SK-N-MC (cell line): ENCODE results near the gene MDH1B.

Source experiments
- EZH2 ChIP-seq: fragments of 200-600 bp; sonication (generic); IDR thresholded peaks from one replicate; pipeline ENCODE4 v1.6.1; 2017; ENCODE audit warnings: antibody characterized with exemption
- FOXP2 ChIP-seq: optimal IDR thresholded peaks from 2 replicates; pipeline ENCODE3; 2011; ENCODE audit warnings: mild to moderate bottlenecking, moderate library complexity; ENCODE audit not compliant: insufficient read depth; ENCODE audit errors: extremely low read length, control extremely low read depth
- POLR2AphosphoS5 ChIP-seq: IDR thresholded peaks from 2 replicates; pipeline ENCODE4 v1.6.1; 2012; ENCODE audit warnings: mild to moderate bottlenecking, low read depth, low read length, borderline replicate concordance

GRCh38 chr2:206804326-206804725 is 39.2 kb upstream of the MDH1B start:
- no peak for TF ChIP-seq POLR2AphosphoS5
- TF ChIP-seq FOXP2, result no peak
- TF ChIP-seq EZH2, result no peak
